GM23338 (cell line): ENCODE results near the gene C18orf54. TPM values are rescaled to one million over a fixed set of nuclear protein-coding genes. Genes with fewer than 3 reads are reported as not detected.
A peak's percentile ranks its signal among the peaks of the same experiment; 100 is the strongest.

Source experiments
- ATAC-seq: fragments of 200-7000 bp; cut with Tn5 transposase; 3 replicates; pipeline ENCODE4 v1.9.1; 2020
- DNase-seq: peaks from one replicate; pipeline ENCODE4 v3.0.0-alpha.2; 2015; ENCODE audit warnings: low spot score
- H2AFZ ChIP-seq: fragments of 200-600 bp; sonication (generic); 2 replicates; pipeline ENCODE4 v1.8.0; 2016; ENCODE audit warnings: antibody characterized with exemption, mild to moderate bottlenecking, moderate library complexity
- H3F3A ChIP-seq: fragments of 200-600 bp; sonication (generic); replicated peaks from 2 replicates; pipeline ENCODE4 v1.8.0; 2017; ENCODE audit warnings: antibody characterized with exemption, mixed run types, low read depth
- H3K27ac ChIP-seq: fragments of 200-600 bp; sonication (generic); 2 replicates; pipeline ENCODE4 v1.6.1; 2016; ENCODE audit warnings: low read depth
- H3K27me3 ChIP-seq: fragments of 200-600 bp; sonication (generic); 2 replicates; pipeline ENCODE4 v1.8.0; 2016; ENCODE audit warnings: mild to moderate bottlenecking, mixed run types, moderate library complexity; ENCODE audit not compliant: insufficient read depth
- H3K36me3 ChIP-seq: fragments of 200-600 bp; sonication (generic); 2 replicates; pipeline ENCODE4 v1.8.0; 2016; ENCODE audit warnings: mild to moderate bottlenecking; ENCODE audit not compliant: insufficient read depth
- H3K4me1 ChIP-seq: fragments of 200-600 bp; sonication (generic); 2 replicates; pipeline ENCODE4 v1.8.0; 2016; ENCODE audit warnings: mild to moderate bottlenecking, moderate library complexity; ENCODE audit not compliant: insufficient read depth
- H3K4me2 ChIP-seq: fragments of 200-600 bp; sonication (generic); 2 replicates; pipeline ENCODE4 v1.7.1; 2017; ENCODE audit warnings: mixed run types
- H3K4me3 ChIP-seq: fragments of 200-600 bp; sonication (generic); 2 replicates; pipeline ENCODE4 v1.6.1; 2016; ENCODE audit warnings: mixed run types
- H3K79me2 ChIP-seq: fragments of 200-600 bp; sonication (generic); replicated peaks from 2 replicates; pipeline ENCODE4 v1.8.0; 2017; ENCODE audit warnings: mild to moderate bottlenecking; ENCODE audit not compliant: insufficient read depth
- H3K9me2 ChIP-seq: fragments of 200-600 bp; sonication (generic); 2 replicates; pipeline ENCODE4 v1.8.0; 2017; ENCODE audit not compliant: insufficient read depth
- H4K20me1 ChIP-seq: fragments of 200-600 bp; sonication (generic); replicated peaks from 2 replicates; pipeline ENCODE4 v1.8.0; 2017; ENCODE audit warnings: mild to moderate bottlenecking; ENCODE audit not compliant: insufficient read depth
- H3K27ac Mint-ChIP-seq: 2 replicates; pipeline ENCODE4 v1.8.0; 2020; ENCODE audit warnings: inconsistent platforms, mild to moderate bottlenecking, moderate library complexity, mixed read lengths
- H3K27me3 Mint-ChIP-seq: 3 replicates; pipeline ENCODE4 v1.8.0; 2022; ENCODE audit warnings: low read depth, mild to moderate bottlenecking, moderate library complexity, mixed read lengths, inconsistent platforms; ENCODE audit not compliant: insufficient read depth, poor library complexity
- H3K36me3 Mint-ChIP-seq: 3 replicates; pipeline ENCODE4 v1.8.0; 2021; ENCODE audit warnings: low read depth, mild to moderate bottlenecking, inconsistent platforms, moderate library complexity, mixed read lengths
- H3K4me1 Mint-ChIP-seq: 3 replicates; pipeline ENCODE4 v1.8.0; 2020; ENCODE audit warnings: mild to moderate bottlenecking, inconsistent platforms, mixed read lengths
- H3K4me3 Mint-ChIP-seq: 3 replicates; pipeline ENCODE4 v1.8.0; 2021; ENCODE audit warnings: moderate library complexity, mild to moderate bottlenecking, inconsistent platforms, mixed read lengths
- H3K9me3 Mint-ChIP-seq: 3 replicates; pipeline ENCODE4 v1.8.0; 2020; ENCODE audit warnings: moderate library complexity, mild to moderate bottlenecking, inconsistent platforms, mixed read lengths
- ETS1 ChIP-seq: IDR thresholded peaks from 2 replicates; pipeline ENCODE4 v1.6.1; 2016; ENCODE audit warnings: antibody characterized with exemption
- EZH2 ChIP-seq: fragments of 200-600 bp; sonication (generic); IDR thresholded peaks from one replicate; pipeline ENCODE4 v1.8.0; 2017; ENCODE audit warnings: antibody characterized with exemption, mild to moderate bottlenecking, low read depth; ENCODE audit not compliant: unreplicated experiment
- EZH2phosphoT487 ChIP-seq: fragments of 200-600 bp; sonication (generic); IDR thresholded peaks from one replicate; pipeline ENCODE4 v1.8.1; 2018; ENCODE audit warnings: antibody characterized with exemption; ENCODE audit not compliant: unreplicated experiment
- JUNB ChIP-seq: IDR thresholded peaks from one replicate; pipeline ENCODE4 v1.6.1; 2016; ENCODE audit warnings: antibody characterized with exemption; ENCODE audit not compliant: unreplicated experiment
- NANOG ChIP-seq: IDR thresholded peaks from 2 replicates; pipeline ENCODE4 v1.6.1; 2016; ENCODE audit warnings: antibody characterized with exemption, borderline replicate concordance
- POLR2AphosphoS5 ChIP-seq: IDR thresholded peaks from 2 replicates; pipeline ENCODE4 v1.6.1; 2016; ENCODE audit warnings: antibody characterized with exemption, low read depth
- STAT1 ChIP-seq: IDR thresholded peaks from one replicate; pipeline ENCODE4 v1.6.1; 2016; ENCODE audit warnings: antibody characterized with exemption; ENCODE audit not compliant: unreplicated experiment
- ZNF114 ChIP-seq: fragments of 250-450 bp; sonication (Bioruptor Pico); IDR thresholded peaks from 2 replicates; pipeline ENCODE4 v1.5.0; 2020; ENCODE audit warnings: mild to moderate bottlenecking, moderate library complexity
- polyA plus RNA-seq: library from polyadenylated mRNA; unstranded; fragments of >200 nt; fragmentation: Nextera tagmentation; extraction: Ambion mirVana; gene quantifications from 2 replicates; pipeline ENCODE4 v1.2.1, GENCODE V29; 2016
- total RNA-seq: library from RNA; depleted of rRNA; stranded (reverse); fragments of >200 nt; shearing (Covaris generic); gene quantifications from 2 replicates; pipeline ENCODE4 v1.2.3, GENCODE V29; 2014
- TF ChIP-seq, protein P1 (sequence below): fragments of 250-450 bp; sonication (Bioruptor Pico); IDR thresholded peaks from 2 replicates; pipeline ENCODE4 v1.5.0; 2020; ENCODE audit warnings: mild to moderate bottlenecking, moderate library complexity

C18orf54 gene
- total and polyA plus RNA-seq, 2 experiments from 2014 or later: 13.9 to 29.6 TPM

- no peaks in the 10 kb centered on the region for H3K36me3 ChIP-seq
- 0 out of 2 replicates have a peak, but pooled peaks cover 4% of the 10 kb centered on the region for H3K9me2 ChIP-seq
- H4K20me1 ChIP-seq: no peaks in the 10 kb centered on the region
- H2AFZ ChIP-seq: no peak overlapping the region
- no peak overlapping the region for H3K4me2 ChIP-seq
- ATAC-seq: no peak
- Mint-ChIP-seq H3K4me3 (no peak overlapping the region), H3K27me3 (no peaks in the 10 kb centered on the region), H3K36me3 (peaks cover 19% of the 10 kb centered on the region; the same call in 2 of the 3 replicates), H3K9me3 (peaks cover 16% of the 10 kb centered on the region; the same call in 2 of the 3 replicates), H3K27ac (peak overlapping the region; percentile 4), H3K4me1 (peaks cover 21% of the 10 kb centered on the region)
- no peak overlapping the region for H3K27ac ChIP-seq
- H3K4me3 ChIP-seq: no peak overlapping the region
- TF ChIP-seq EZH2 (no peak), EZH2phosphoT487 (no peak)
- DNase-seq: no peak
- no peaks in the 10 kb centered on the region for H3F3A ChIP-seq
- no peaks in the 10 kb centered on the region for H3K27me3 ChIP-seq
- H3K4me1 ChIP-seq: peaks cover 13% of the 10 kb centered on the region; the same call in 1 of the 2 replicates
- H3K79me2 ChIP-seq: no peaks in the 10 kb centered on the region
Observed at GRCh38 chr18:54389143-54389505, 31.4 kb downstream of the C18orf54 start.

GRCh38 chr18:54390838-54391237 lies 33.1 kb downstream of the C18orf54 start:
- Mint-ChIP-seq H3K27ac (no peak overlapping the region), H3K4me3 (no peak overlapping the region), H3K4me1 (peaks cover 20% of the 10 kb centered on the region), H3K36me3 (peaks cover 15% of the 10 kb centered on the region; the same call in 2 of the 3 replicates), H3K27me3 (peaks cover 3% of the 10 kb centered on the region), H3K9me3 (peaks cover 16% of the 10 kb centered on the region; the same call in 2 of the 3 replicates)
- TF ChIP-seq POLR2AphosphoS5 (no peak), NANOG (no peak), ETS1 (no peak), JUNB (no peak), STAT1 (no peak), EZH2 (no peak), ZNF114 (CRISPR knock-in tag) (no peak)
- TF ChIP-seq, protein P1, sequence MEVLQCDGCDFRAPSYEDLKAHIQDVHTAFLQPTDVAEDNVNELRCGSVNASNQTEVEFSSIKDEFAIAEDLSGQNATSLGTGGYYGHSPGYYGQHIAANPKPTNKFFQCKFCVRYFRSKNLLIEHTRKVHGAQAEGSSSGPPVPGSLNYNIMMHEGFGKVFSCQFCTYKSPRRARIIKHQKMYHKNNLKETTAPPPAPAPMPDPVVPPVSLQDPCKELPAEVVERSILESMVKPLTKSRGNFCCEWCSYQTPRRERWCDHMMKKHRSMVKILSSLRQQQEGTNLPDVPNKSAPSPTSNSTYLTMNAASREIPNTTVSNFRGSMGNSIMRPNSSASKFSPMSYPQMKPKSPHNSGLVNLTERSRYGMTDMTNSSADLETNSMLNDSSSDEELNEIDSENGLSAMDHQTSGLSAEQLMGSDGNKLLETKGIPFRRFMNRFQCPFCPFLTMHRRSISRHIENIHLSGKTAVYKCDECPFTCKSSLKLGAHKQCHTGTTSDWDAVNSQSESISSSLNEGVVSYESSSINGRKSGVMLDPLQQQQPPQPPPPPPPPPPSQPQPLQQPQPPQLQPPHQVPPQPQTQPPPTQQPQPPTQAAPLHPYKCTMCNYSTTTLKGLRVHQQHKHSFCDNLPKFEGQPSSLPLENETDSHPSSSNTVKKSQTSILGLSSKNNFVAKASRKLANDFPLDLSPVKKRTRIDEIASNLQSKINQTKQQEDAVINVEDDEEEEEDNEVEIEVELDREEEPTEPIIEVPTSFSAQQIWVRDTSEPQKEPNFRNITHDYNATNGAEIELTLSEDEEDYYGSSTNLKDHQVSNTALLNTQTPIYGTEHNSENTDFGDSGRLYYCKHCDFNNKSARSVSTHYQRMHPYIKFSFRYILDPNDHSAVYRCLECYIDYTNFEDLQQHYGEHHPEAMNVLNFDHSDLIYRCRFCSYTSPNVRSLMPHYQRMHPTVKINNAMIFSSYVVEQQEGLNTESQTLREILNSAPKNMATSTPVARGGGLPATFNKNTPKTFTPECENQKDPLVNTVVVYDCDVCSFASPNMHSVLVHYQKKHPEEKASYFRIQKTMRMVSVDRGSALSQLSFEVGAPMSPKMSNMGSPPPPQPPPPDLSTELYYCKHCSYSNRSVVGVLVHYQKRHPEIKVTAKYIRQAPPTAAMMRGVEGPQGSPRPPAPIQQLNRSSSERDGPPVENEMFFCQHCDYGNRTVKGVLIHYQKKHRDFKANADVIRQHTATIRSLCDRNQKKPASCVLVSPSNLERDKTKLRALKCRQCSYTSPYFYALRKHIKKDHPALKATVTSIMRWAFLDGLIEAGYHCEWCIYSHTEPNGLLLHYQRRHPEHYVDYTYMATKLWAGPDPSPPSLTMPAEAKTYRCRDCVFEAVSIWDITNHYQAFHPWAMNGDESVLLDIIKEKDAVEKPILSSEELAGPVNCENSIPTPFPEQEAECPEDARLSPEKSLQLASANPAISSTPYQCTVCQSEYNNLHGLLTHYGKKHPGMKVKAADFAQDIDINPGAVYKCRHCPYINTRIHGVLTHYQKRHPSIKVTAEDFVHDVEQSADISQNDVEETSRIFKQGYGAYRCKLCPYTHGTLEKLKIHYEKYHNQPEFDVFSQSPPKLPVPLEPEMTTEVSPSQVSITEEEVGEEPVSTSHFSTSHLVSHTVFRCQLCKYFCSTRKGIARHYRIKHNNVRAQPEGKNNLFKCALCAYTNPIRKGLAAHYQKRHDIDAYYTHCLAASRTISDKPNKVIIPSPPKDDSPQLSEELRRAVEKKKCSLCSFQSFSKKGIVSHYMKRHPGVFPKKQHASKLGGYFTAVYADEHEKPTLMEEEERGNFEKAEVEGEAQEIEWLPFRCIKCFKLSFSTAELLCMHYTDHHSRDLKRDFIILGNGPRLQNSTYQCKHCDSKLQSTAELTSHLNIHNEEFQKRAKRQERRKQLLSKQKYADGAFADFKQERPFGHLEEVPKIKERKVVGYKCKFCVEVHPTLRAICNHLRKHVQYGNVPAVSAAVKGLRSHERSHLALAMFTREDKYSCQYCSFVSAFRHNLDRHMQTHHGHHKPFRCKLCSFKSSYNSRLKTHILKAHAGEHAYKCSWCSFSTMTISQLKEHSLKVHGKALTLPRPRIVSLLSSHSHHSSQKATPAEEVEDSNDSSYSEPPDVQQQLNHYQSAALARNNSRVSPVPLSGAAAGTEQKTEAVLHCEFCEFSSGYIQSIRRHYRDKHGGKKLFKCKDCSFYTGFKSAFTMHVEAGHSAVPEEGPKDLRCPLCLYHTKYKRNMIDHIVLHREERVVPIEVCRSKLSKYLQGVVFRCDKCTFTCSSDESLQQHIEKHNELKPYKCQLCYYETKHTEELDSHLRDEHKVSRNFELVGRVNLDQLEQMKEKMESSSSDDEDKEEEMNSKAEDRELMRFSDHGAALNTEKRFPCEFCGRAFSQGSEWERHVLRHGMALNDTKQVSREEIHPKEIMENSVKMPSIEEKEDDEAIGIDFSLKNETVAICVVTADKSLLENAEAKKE (CRISPR knock-in tag): no peak
- DNase-seq (no peak), ATAC-seq (no peak)
- no peak overlapping the region for H3K4me3 ChIP-seq
- H3K4me1 ChIP-seq: peaks cover 12% of the 10 kb centered on the region; the same call in 1 of the 2 replicates
- no peak overlapping the region for H3K4me2 ChIP-seq
- H3K79me2 ChIP-seq: no peaks in the 10 kb centered on the region
- H3K27me3 ChIP-seq: no peaks in the 10 kb centered on the region
- H4K20me1 ChIP-seq: no peaks in the 10 kb centered on the region
- no peak overlapping the region for H3K27ac ChIP-seq
- H3K9me2 ChIP-seq: no peaks in the 10 kb centered on the region
- H3F3A ChIP-seq: no peaks in the 10 kb centered on the region
- 0 out of 2 replicates have a peak overlapping the region, but pooled peaks have one; percentile 39 for H2AFZ ChIP-seq
- no peaks in the 10 kb centered on the region for H3K36me3 ChIP-seq
